Mesenchymal stem cell (in vitro differentiated cells and primary cell): Measurements from ENCODE around the gene DLX2.

Experiments used
- DNase-seq: peaks from one replicate; pipeline ENCODE4 v3.0.0-alpha.2; 2013
- H2AFZ ChIP-seq: one replicate; pipeline ENCODE4 v1.6.1; 2013; ENCODE audit warnings: low read depth, mild to moderate bottlenecking, control low read depth, inconsistent platforms, low read length, moderate library complexity
- H2AK5ac ChIP-seq: 2 replicates; pipeline ENCODE4 v1.6.1; 2013; ENCODE audit warnings: low read length, moderate library complexity, mild to moderate bottlenecking, inconsistent platforms; ENCODE audit not compliant: severe bottlenecking
- H2BK120ac ChIP-seq: one replicate; pipeline ENCODE4 v1.6.1; 2013; ENCODE audit warnings: low read depth, mild to moderate bottlenecking, inconsistent platforms, low read length, moderate library complexity
- H2BK12ac ChIP-seq, 2 experiments: one replicate each; pipeline ENCODE4 v1.6.1; 2013; ENCODE audit warnings: inconsistent platforms in 2 of 2, low read length in 2 of 2, mild to moderate bottlenecking in 2 of 2, moderate library complexity in 2 of 2, control low read depth in 1 of 2
- H2BK15ac ChIP-seq: one replicate; pipeline ENCODE4 v1.6.1; 2013; ENCODE audit warnings: mild to moderate bottlenecking, low read depth, inconsistent platforms; ENCODE audit not compliant: poor library complexity, severe bottlenecking
- H2BK5ac ChIP-seq: 2 replicates; pipeline ENCODE4 v1.6.1; 2013; ENCODE audit warnings: low read depth, mild to moderate bottlenecking, low read length, control low read depth, inconsistent platforms; ENCODE audit not compliant: poor library complexity, severe bottlenecking
- H3K14ac ChIP-seq, 2 experiments: one replicate each; pipeline ENCODE4 v1.6.1; 2013; ENCODE audit warnings: inconsistent platforms in 2 of 2, low read length in 2 of 2, control low read depth in 1 of 2, mild to moderate bottlenecking in 1 of 2, moderate library complexity in 1 of 2
- H3K18ac ChIP-seq, 2 experiments: one replicate each; pipeline ENCODE4 v1.6.1; 2013; ENCODE audit warnings: inconsistent platforms in 2 of 2, low read length in 2 of 2, control low read depth in 1 of 2, low read depth in 1 of 2, mild to moderate bottlenecking in 1 of 2
- H3K23ac ChIP-seq, 2 experiments: one replicate each; pipeline ENCODE4 v1.6.1; 2013; ENCODE audit warnings: inconsistent platforms in 2 of 2, low read length in 2 of 2, mild to moderate bottlenecking in 2 of 2, moderate library complexity in 2 of 2, control low read depth in 1 of 2
- H3K27ac ChIP-seq: 2 replicates; pipeline ENCODE4 v1.5.1; 2013; ENCODE audit warnings: mild to moderate bottlenecking, moderate library complexity, low read length, control low read depth, inconsistent platforms; ENCODE audit not compliant: poor library complexity, severe bottlenecking
- H3K27me3 ChIP-seq, 2 experiments: 2 replicates each; pipeline versions ENCODE4 v1.6.1 to v1.7.0; 2013; ENCODE audit warnings: low read length in 2 of 2, mild to moderate bottlenecking in 2 of 2, moderate library complexity in 2 of 2, control low read depth in 1 of 2, inconsistent platforms in 1 of 2; ENCODE audit not compliant: control insufficient read depth in 1 of 2, insufficient read depth in 1 of 2
- H3K36me3 ChIP-seq, 2 experiments: 2 replicates each; pipeline versions ENCODE4 v1.6.1 to v1.7.0; 2013; ENCODE audit warnings: low read length in 2 of 2, control low read depth in 1 of 2, inconsistent platforms in 1 of 2, low read depth in 1 of 2, mild to moderate bottlenecking in 1 of 2; ENCODE audit not compliant: insufficient read depth in 2 of 2, control insufficient read depth in 1 of 2
- H3K4ac ChIP-seq, 2 experiments: one replicate each; pipeline ENCODE4 v1.6.1; 2013; ENCODE audit warnings: inconsistent platforms in 2 of 2, low read length in 2 of 2, mild to moderate bottlenecking in 2 of 2, moderate library complexity in 2 of 2, control low read depth in 1 of 2, low read depth in 1 of 2
- H3K4me1 ChIP-seq: 2 replicates; pipeline ENCODE4 v1.6.1; 2013; ENCODE audit warnings: low read depth, low read length, control low read depth; ENCODE audit not compliant: control insufficient read depth, insufficient read depth
- H3K4me2 ChIP-seq: 2 replicates; pipeline ENCODE4 v1.6.1; 2013; ENCODE audit warnings: low read length, mild to moderate bottlenecking, inconsistent platforms; ENCODE audit not compliant: poor library complexity, severe bottlenecking
- H3K4me3 ChIP-seq, 2 experiments: 2 replicates each; pipeline versions ENCODE4 v1.5.1 to v1.7.0; 2013; ENCODE audit warnings: low read length in 2 of 2, mild to moderate bottlenecking in 2 of 2, control low read depth in 1 of 2, low read depth in 1 of 2; ENCODE audit not compliant: insufficient read depth in 1 of 2
- H3K79me1 ChIP-seq: replicated peaks from 2 replicates; pipeline ENCODE4 v1.6.1; 2013; ENCODE audit warnings: mild to moderate bottlenecking, control low read depth, low read length, inconsistent platforms; ENCODE audit not compliant: poor library complexity, severe bottlenecking
- H3K9ac ChIP-seq: 2 replicates; pipeline ENCODE4 v1.7.0; 2013; ENCODE audit warnings: mild to moderate bottlenecking, low read length, moderate library complexity
- H3K9me3 ChIP-seq: 2 replicates; pipeline ENCODE4 v1.7.0; 2013; ENCODE audit warnings: mild to moderate bottlenecking, low read length; ENCODE audit not compliant: control insufficient read depth
- H4K8ac ChIP-seq: one replicate; pipeline ENCODE4 v1.6.1; 2013; ENCODE audit warnings: inconsistent platforms, mild to moderate bottlenecking, low read length, moderate library complexity
- H4K91ac ChIP-seq: one replicate; pipeline ENCODE4 v1.6.1; 2013; ENCODE audit warnings: mild to moderate bottlenecking, low read length, inconsistent platforms
- WGBS: methylation state at CpG from one replicate; pipeline ENCODE4 v1.1.7; 2013; ENCODE audit warnings: mixed read lengths; 5-methylcytosine and 5-hydroxymethylcytosine counted together

Gene DLX2

GRCh38 chr2:172131713-172132555 lies 29.2 kb upstream of the DLX2 start:
- no peak overlapping the region for H3K27ac ChIP-seq
- H3K36me3 ChIP-seq: no peaks in the 10 kb centered on the region
- no peaks in the 10 kb centered on the region for H3K79me1 ChIP-seq
- H3K23ac ChIP-seq: no peak overlapping the region
- no peak overlapping the region for H3K4me2 ChIP-seq
- no peak overlapping the region for H2BK12ac ChIP-seq
- WGBS: 70% methylated on average over 3 of the region's 5 CpGs
- H3K18ac ChIP-seq: no peak overlapping the region
- H2BK120ac ChIP-seq: no peak overlapping the region
- DNase-seq: no peak
- no peak overlapping the region for H3K4ac ChIP-seq
- H3K9me3 ChIP-seq: no peaks in the 10 kb centered on the region
- H3K9ac ChIP-seq: no peak overlapping the region
- H2AK5ac ChIP-seq: no peak overlapping the region
- no peaks in the 10 kb centered on the region for H3K4me1 ChIP-seq
- no peak overlapping the region for H3K4me3 ChIP-seq
- peaks cover 0 to 3% of the 10 kb centered on the region in 2 experiments for H3K27me3 ChIP-seq
- no peak overlapping the region for H2BK15ac ChIP-seq
- H4K8ac ChIP-seq: no peak overlapping the region
- H2AFZ ChIP-seq: no peak overlapping the region
- H3K14ac ChIP-seq: no peak overlapping the region
- H4K91ac ChIP-seq: no peak overlapping the region
- H2BK5ac ChIP-seq: no peak overlapping the region

GRCh38 chr2:172129404-172129803 lies 26.7 kb upstream of the DLX2 start:
- Histone ChIP-seq H4K91ac (no peak overlapping the region), H3K4me3 (no peak overlapping the region), H4K8ac (no peak overlapping the region), H3K23ac (no peak overlapping the region), H2AFZ (no peak overlapping the region), H3K9me3 (no peaks in the 10 kb centered on the region), H3K4me2 (no peak overlapping the region), H3K14ac (no peak overlapping the region), H2BK5ac (no peak overlapping the region), H3K36me3 (no peaks in the 10 kb centered on the region), H3K4ac (no peak overlapping the region), H3K9ac (no peak overlapping the region), H2BK120ac (no peak overlapping the region), H2AK5ac (no peak overlapping the region), H3K27me3 (no peaks in the 10 kb centered on the region), H3K27ac (no peak overlapping the region), H2BK12ac (no peak overlapping the region), H2BK15ac (no peak overlapping the region), H3K4me1 (no peaks in the 10 kb centered on the region), H3K79me1 (no peaks in the 10 kb centered on the region), H3K18ac (no peak overlapping the region)
- DNase-seq: no peak

- no peak overlapping the region for H3K27ac ChIP-seq
- H3K36me3 ChIP-seq: no peaks in the 10 kb centered on the region
- no peak overlapping the region for H4K91ac ChIP-seq
- H2AK5ac ChIP-seq: no peak overlapping the region
- no peaks in the 10 kb centered on the region for H3K79me1 ChIP-seq
- no peak for DNase-seq
- H3K4ac ChIP-seq: no peak overlapping the region
- no peak overlapping the region for H3K9ac ChIP-seq
- H3K27me3 ChIP-seq: no peaks in the 10 kb centered on the region
- no peak overlapping the region for H4K8ac ChIP-seq
- no peaks in the 10 kb centered on the region for H3K9me3 ChIP-seq
- no peak overlapping the region for H2AFZ ChIP-seq
- no peak overlapping the region for H3K18ac ChIP-seq
- H2BK120ac ChIP-seq: no peak overlapping the region
- no peak overlapping the region for H2BK5ac ChIP-seq
- H3K4me1 ChIP-seq: no peaks in the 10 kb centered on the region
- no peak overlapping the region for H3K23ac ChIP-seq
- H3K4me3 ChIP-seq: no peak overlapping the region
- no peak overlapping the region for H3K4me2 ChIP-seq
- H3K14ac ChIP-seq: no peak overlapping the region
- H2BK15ac ChIP-seq: no peak overlapping the region
- no peak overlapping the region for H2BK12ac ChIP-seq
Measured at GRCh38 chr2:172128484-172128883, 25.8 kb upstream of the DLX2 start.

DNA sequence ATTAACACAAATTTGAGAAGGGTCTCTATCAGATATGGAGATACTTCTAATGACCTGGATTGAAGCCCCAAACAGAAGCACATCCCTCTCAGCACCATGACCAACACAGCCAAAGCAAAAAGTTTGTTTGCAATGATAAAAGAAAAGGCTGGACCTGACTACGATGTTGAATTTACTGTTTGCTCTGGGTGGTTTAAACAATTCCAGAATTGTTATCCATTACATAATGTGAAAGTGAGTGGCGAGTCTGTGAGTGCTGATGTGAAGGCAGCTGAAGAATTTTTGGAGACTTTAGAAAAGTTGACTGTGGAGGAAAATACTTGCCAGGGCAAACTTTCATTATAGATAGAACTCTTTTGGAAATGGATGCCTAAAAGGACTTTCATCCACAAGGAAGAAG lies 17.4 kb upstream of the DLX2 start:
- no peak overlapping the region for H4K91ac ChIP-seq
- no peak overlapping the region for H2AFZ ChIP-seq
- no peaks in the 10 kb centered on the region for H3K36me3 ChIP-seq
- no peak overlapping the region for H3K18ac ChIP-seq
- no peak overlapping the region for H2AK5ac ChIP-seq
- WGBS: 94% methylated on average over 2 of the region's 2 CpGs
- H3K27ac ChIP-seq: no peak overlapping the region
- no peak overlapping the region for H3K4me2 ChIP-seq
- DNase-seq: no peak
- no peak overlapping the region for H3K9ac ChIP-seq
- no peak overlapping the region for H4K8ac ChIP-seq
- H2BK120ac ChIP-seq: no peak overlapping the region
- H2BK15ac ChIP-seq: no peak overlapping the region
- H3K23ac ChIP-seq: no peak overlapping the region
- no peak overlapping the region for H2BK5ac ChIP-seq
- H3K79me1 ChIP-seq: no peaks in the 10 kb centered on the region
- H3K14ac ChIP-seq: no peak overlapping the region
- H3K9me3 ChIP-seq: no peaks in the 10 kb centered on the region
- no peak overlapping the region for H2BK12ac ChIP-seq
- H3K4ac ChIP-seq: no peak overlapping the region
- no peak overlapping the region for H3K4me3 ChIP-seq
- no peaks in the 10 kb centered on the region for H3K4me1 ChIP-seq
- H3K27me3 ChIP-seq: no peaks in the 10 kb centered on the region
